Colonic mucosa (tissue), 4 donors: Measurements from ENCODE around the gene PLPP2. TPM values are rescaled to one million over a fixed set of nuclear protein-coding genes. Genes with fewer than 3 reads are reported as not detected.

ENCODE experiments used
- DNase-seq: peaks from one replicate; pipeline ENCODE4 v3.0.0-alpha.2; 2020
- H3K27ac ChIP-seq: fragments of 200-600 bp; one replicate; pipeline ENCODE4 v1.8.0; 2021
- H3K27me3 ChIP-seq: fragments of 200-600 bp; one replicate; pipeline ENCODE4 v1.8.0; 2021
- H3K36me3 ChIP-seq: fragments of 200-600 bp; one replicate; pipeline ENCODE4 v1.8.0; 2021
- H3K4me1 ChIP-seq: fragments of 200-600 bp; one replicate; pipeline ENCODE4 v1.8.0; 2021; ENCODE audit warnings: mild to moderate bottlenecking
- H3K4me3 ChIP-seq: fragments of 200-600 bp; one replicate; pipeline ENCODE4 v1.8.0; 2021
- H3K9ac ChIP-seq, 2 donors: one replicate each; pipeline ENCODE4 v1.7.0; 2013; ENCODE audit warnings: control low read depth in 2 of 2, low read depth in 2 of 2, low read length in 2 of 2
- H3K9me3 ChIP-seq: fragments of 200-600 bp; one replicate; pipeline ENCODE4 v1.8.0; 2021
- CTCF ChIP-seq: fragments of 200-600 bp; IDR thresholded peaks from one replicate; pipeline ENCODE4 v1.8.0; 2022; ENCODE audit warnings: antibody characterized with exemption, mild to moderate bottlenecking
- intact Hi-C: fragments of 100-400 bp; cut with DNase I; formaldehyde crosslinking; loops from one replicate; pipeline ENCODE4 v1.14.1; 2022
- total RNA-seq, 2 donors: library from RNA; stranded (reverse); fragmentation: NEBNext Ultra II Directional in 1 of 2; extraction: Animal tissue kit (Norgen Biotek cat#: 25700) in 1 of 2; gene quantifications; one replicate each; pipeline ENCODE4 v1.2.1, GENCODE V29; 2021
- donor health status: healthy.
- donor health status: DM: no; HTN: no; CAD: no.
- donor health status: DM: no; HTN: no; CAD: no.

The PLPP2 gene
- total RNA-seq, 2 donors from 2014 or later = 83.4 to 88.6 TPM

DNA sequence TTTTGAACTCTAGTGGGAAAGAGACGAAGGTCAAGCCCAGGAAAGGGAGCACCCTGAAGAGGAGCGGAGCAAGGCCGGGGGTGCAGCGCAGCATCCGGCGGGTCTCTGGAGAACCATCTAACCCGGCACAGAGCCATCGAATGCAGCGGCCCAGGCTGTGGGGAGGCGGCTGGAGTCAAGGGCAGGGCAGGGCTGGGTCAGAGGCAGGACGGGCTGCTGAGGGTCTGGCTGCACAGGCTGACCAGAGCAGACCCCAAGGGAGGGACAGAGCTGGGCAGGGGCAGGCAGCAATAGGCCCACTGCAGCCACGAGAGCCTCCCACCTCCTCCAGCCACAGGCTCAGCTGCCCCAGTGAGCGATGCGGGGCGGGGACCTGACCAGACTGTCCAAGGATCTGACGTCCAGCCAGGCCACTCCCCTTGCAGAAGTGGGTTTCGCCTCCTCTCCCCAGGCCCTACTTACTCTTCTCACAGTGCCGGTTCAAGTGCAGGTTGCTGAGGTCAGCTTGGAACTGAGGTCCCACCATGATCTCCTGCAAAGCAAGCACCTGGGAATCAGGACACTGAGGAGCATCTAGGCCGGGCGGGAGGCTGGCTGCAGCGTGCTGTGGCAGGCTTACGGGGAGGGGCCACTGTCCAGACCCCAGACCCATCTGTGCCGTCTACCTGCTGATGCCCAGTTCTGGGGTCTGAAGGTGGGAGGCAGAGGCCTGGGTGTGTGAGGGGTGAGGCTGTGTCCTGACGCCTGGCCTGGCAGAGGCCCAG lies 34.2 kb upstream of the PLPP2 start:
- no peak for TF ChIP-seq CTCF
- Histone ChIP-seq H3K36me3 (peaks cover 18% of the 10 kb centered on the region), H3K27me3 (no peaks in the 10 kb centered on the region), H3K9me3 (no peaks in the 10 kb centered on the region), H3K4me3 (no peak overlapping the region), H3K9ac (no peak overlapping the region), H3K27ac (no peak overlapping the region), H3K4me1 (no peaks in the 10 kb centered on the region)
- DNase-seq = no peak
- intact Hi-C loops = no loop called here

DNA sequence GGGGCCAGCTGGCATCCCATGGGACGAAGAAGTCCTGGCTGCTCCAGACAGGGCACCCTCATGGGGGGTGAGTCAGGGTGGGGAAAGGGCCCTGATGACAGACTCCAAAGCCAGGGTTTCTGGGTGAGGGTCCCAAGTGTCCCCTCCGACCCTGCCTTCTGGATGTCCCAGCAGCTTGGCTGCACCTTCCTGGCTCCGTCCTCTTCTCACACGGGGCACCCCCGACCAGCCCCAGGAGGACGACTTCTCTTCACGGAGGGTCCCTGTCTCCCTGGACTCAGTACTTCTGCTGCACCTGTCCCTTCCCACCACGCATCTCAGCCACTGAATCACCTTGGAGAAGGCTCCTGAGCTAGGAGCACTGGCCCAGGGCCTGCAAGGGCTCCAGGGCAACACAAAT lies 33.5 kb upstream of the PLPP2 start:
- intact Hi-C loops = no loop called here
- no peaks in the 10 kb centered on the region for H3K4me1 ChIP-seq
- peaks cover 18% of the 10 kb centered on the region for H3K36me3 ChIP-seq
- no peak overlapping the region for H3K4me3 ChIP-seq
- no peak for DNase-seq
- no peak for TF ChIP-seq CTCF
- no peaks in the 10 kb centered on the region for H3K27me3 ChIP-seq
- H3K27ac ChIP-seq = no peak overlapping the region
- no peaks in the 10 kb centered on the region for H3K9me3 ChIP-seq
- no peak overlapping the region for H3K9ac ChIP-seq

- no peak for TF ChIP-seq CTCF
- peaks cover 16% of the 10 kb centered on the region for H3K36me3 ChIP-seq
These were observed 31.4 kb upstream of the PLPP2 start for GRCh38 chr19:322616-323015.

DNA sequence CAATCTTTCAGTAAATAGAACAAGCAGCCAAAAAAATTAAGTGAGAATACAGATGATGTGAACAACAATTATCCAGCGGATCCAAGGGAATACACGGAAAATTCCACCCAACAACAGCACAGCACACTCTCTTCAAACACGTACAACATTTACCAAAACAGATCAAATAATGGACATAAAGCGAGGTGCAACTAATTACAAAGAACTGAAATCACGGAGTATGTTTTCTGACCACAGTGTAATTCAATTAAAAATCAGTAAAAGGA lies 27.2 kb upstream of the PLPP2 start:
- no peak overlapping the region for H3K4me3 ChIP-seq
- H3K36me3 ChIP-seq = no peaks in the 10 kb centered on the region
- intact Hi-C loops = no loop called here
- no peak for DNase-seq
- no peak for TF ChIP-seq CTCF
- H3K27ac ChIP-seq = no peak overlapping the region
- no peaks in the 10 kb centered on the region for H3K9me3 ChIP-seq
- no peaks in the 10 kb centered on the region for H3K4me1 ChIP-seq
- no peak overlapping the region for H3K9ac ChIP-seq
- H3K27me3 ChIP-seq = no peaks in the 10 kb centered on the region

More at GRCh38 chr19:322616-323015, 31.4 kb upstream of the PLPP2 start:
- no peak for DNase-seq
- Histone ChIP-seq H3K9ac (no peak overlapping the region), H3K27me3 (no peaks in the 10 kb centered on the region), H3K4me3 (no peak overlapping the region), H3K4me1 (no peaks in the 10 kb centered on the region), H3K9me3 (no peaks in the 10 kb centered on the region), H3K27ac (no peak overlapping the region)
- intact Hi-C loops = no loop called here

DNA sequence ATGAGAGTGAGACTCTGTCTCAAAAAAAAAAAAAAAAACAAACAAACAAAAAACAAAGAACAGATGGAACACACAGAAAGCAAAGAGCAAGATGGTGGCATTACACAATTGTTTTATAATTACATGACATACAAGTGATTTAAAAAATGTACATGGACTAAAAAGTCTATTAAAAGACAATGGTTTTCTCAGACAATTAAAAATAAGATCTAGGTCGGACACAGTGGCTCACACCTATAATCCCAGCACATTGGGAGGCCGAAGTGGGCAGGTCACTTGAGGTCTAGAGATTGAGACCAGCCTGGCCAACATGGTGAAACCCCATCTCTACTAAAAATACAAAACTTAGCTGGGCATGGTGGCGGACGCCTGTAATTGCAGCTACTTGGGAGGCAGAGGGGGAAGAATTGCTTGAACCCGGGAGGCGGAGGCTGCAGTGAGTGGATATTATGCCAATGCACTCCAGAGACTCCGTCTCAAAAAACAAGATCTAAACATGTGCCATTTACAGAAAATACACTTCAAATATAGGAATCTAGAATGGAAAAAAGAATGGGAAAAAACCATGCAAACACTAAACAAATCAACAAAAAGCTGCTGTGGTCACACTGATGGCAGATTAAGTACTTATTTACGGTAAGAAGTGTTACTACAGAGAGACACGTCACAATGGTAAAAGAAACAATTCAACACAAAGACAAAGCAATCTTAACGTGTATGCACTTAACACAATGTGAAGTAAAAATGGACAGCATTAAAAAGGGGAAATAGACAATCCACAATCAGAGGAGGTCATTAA lies 26.7 kb upstream of the PLPP2 start:
- no peak for DNase-seq
- Histone ChIP-seq H3K27ac (no peak overlapping the region), H3K4me3 (no peak overlapping the region), H3K27me3 (no peaks in the 10 kb centered on the region), H3K36me3 (no peaks in the 10 kb centered on the region), H3K9me3 (no peaks in the 10 kb centered on the region), H3K4me1 (no peaks in the 10 kb centered on the region), H3K9ac (no peak overlapping the region)
- intact Hi-C loops = no loop called here
- TF ChIP-seq CTCF = no peak
